Measurements from ENCODE around the gene SPATA18. TPM values are rescaled to one million over a fixed set of nuclear protein-coding genes. Genes with fewer than 3 reads are reported as not detected.
A peak's percentile ranks its signal among the peaks of the same experiment; 100 is the strongest.

SPATA18 gene, protein sequence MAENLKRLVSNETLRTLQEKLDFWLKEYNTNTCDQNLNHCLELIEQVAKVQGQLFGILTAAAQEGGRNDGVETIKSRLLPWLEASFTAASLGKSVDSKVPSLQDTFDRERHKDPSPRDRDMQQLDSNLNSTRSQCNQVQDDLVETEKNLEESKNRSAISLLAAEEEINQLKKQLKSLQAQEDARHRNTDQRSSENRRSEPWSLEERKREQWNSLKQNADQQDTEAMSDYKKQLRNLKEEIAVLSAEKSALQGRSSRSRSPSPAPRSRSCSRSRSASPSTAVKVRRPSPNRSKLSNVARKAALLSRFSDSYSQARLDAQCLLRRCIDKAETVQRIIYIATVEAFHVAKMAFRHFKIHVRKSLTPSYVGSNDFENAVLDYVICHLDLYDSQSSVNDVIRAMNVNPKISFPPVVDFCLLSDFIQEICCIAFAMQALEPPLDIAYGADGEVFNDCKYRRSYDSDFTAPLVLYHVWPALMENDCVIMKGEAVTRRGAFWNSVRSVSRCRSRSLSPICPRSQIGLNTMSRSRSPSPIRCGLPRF
- total RNA-seq: 1.9 and 2.0 TPM in 2 replicates
- total RNA-seq (2013): 0.12 TPM
- polyA plus RNA-seq: 0.13 and 0.42 TPM in 2 replicates
- 0.07 and 0.60 TPM in 2 replicates for polyA minus RNA-seq

DNA sequence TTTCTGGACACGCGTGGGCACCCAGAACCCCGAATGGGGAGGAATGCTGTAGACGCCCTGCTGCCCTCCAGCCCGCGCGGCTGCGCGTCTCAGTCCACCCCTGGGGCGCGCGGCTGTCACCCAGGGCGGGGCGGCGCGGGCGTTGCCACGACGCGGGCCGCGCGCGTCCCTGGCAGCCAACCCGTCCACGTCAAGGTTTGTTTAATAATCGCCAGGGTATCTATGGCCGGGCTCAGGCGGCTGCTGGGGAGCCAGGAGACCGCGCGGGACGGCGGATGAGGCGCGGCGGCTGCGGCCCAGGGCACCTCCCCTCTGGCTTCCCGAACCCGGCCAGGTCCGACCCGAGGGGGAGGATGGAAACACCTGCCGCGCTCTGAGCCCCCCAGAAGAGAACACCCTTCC is at the start of gene SPATA18:
TSS of gene SPATA18 (plus strand) at position 92 of the 402 bp plus-strand sequence. CDS start 401 bp downstream, outside the sequence.
- peaks cover 18 to 22% of the 10 kb centered on the region in 2 donors for H3K4me1 ChIP-seq (ENCODE audit: control insufficient read depth in 2 of 2, insufficient read depth in 2 of 2, low read length in 2 of 2)
- H3K27ac Mint-ChIP-seq: no peak within 1 kb of the TSS

More for the DNA sequence above, at the start of gene SPATA18:
- Histone ChIP-seq H3K4me3 (ENCODE audit: control extremely low read depth in 1 of 5, extremely low read depth in 1 of 5, insufficient read depth in 1 of 5, low read depth in 2 of 5, low read length in 4 of 5) (peak within 1 kb of the TSS in 4 of 5 experiments; percentile 25 to 73 (median 53)), H2AFZ (ENCODE audit: insufficient read depth, low read depth, low read length, poor library complexity, severe bottlenecking) (peak within 1 kb of the TSS; percentile 68), H3K9ac (ENCODE audit: low read length) (peak within 1 kb of the TSS; percentile 72), H3K4me2 (replicated peaks; ENCODE audit: low read depth, low read length, poor library complexity, severe bottlenecking) (peak within 1 kb of the TSS; percentile 86), H3K79me2 (ENCODE audit: control insufficient read depth, insufficient read depth, low read length) (no peaks in the 10 kb centered on the region), H3K9me3 (ENCODE audit: control extremely low read depth in 1 of 3, control insufficient read depth in 2 of 3, insufficient read depth in 1 of 3, low read length in 2 of 3) (peaks cover 0 to 7% (median 0%) of the 10 kb centered on the region in 3 donors), H3K27ac (ENCODE audit: low read length in 2 of 2) (no peak within 1 kb of the TSS), H3K27me3 (replicated peaks in 1 of 4; ENCODE audit: control extremely low read depth in 1 of 4, control insufficient read depth in 3 of 4, insufficient read depth in 4 of 4, low read length in 3 of 4) (peaks cover 0 to 43% (median 30%) of the 10 kb centered on the region in 4 experiments), H4K20me1 (ENCODE audit: control insufficient read depth, insufficient read depth, low read length, poor library complexity, severe bottlenecking) (no peaks in the 10 kb centered on the region), H3K36me3 (replicated peaks in 1 of 2; ENCODE audit: control extremely low read depth in 1 of 2, control insufficient read depth in 1 of 2, extremely low read depth in 1 of 2, insufficient read depth in 2 of 2, low read length in 1 of 2) (no peaks in the 10 kb centered on the region)
- no peaks in the 10 kb centered on the region for H3K9me3 Mint-ChIP-seq (ENCODE audit: insufficient read depth)
- peak; percentile 62 for DNase-seq
- CTCF ChIA-PET: no interaction called here
- 2% methylated on average over 44 of the region's 44 CpGs for WGBS (ENCODE audit: insufficient coverage)
- no peak for TF ChIP-seq EZH2 (IDR thresholded peaks at IDR 0.05; ENCODE audit: borderline replicate concordance, insufficient read depth, low read depth, low read length, poor library complexity, severe bottlenecking)
- TF ChIP-seq, protein P1, sequence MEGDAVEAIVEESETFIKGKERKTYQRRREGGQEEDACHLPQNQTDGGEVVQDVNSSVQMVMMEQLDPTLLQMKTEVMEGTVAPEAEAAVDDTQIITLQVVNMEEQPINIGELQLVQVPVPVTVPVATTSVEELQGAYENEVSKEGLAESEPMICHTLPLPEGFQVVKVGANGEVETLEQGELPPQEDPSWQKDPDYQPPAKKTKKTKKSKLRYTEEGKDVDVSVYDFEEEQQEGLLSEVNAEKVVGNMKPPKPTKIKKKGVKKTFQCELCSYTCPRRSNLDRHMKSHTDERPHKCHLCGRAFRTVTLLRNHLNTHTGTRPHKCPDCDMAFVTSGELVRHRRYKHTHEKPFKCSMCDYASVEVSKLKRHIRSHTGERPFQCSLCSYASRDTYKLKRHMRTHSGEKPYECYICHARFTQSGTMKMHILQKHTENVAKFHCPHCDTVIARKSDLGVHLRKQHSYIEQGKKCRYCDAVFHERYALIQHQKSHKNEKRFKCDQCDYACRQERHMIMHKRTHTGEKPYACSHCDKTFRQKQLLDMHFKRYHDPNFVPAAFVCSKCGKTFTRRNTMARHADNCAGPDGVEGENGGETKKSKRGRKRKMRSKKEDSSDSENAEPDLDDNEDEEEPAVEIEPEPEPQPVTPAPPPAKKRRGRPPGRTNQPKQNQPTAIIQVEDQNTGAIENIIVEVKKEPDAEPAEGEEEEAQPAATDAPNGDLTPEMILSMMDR (IDR thresholded peaks at IDR 0.05): no peak
- peaks cover 39% of the 10 kb centered on the region for H3K27me3 Mint-ChIP-seq
- ATAC-seq (ENCODE audit: low read depth): peak; percentile 79
- POLR2A ChIA-PET: no interaction called here
- H3K4me3 Mint-ChIP-seq: peak within 1 kb of the TSS; percentile 81
- intact Hi-C loops (cut with micrococcal nuclease): no loop called here
- H3K4me1 Mint-ChIP-seq: peaks cover 29% of the 10 kb centered on the region
